GM18909 (cell line): Measurements from ENCODE around the gene PRSS50.
"Not testable (repeated sequence)": the region's sequence is repeated elsewhere in the genome, so short reads cannot be mapped to it uniquely, and the experiment has no call there.

Source experiments
- ATAC-seq: cut with Tn5 transposase; IDR thresholded peaks from one replicate; pipeline ENCODE4 v1.9.1; 2021; ENCODE audit warnings: mild to moderate bottlenecking; ENCODE audit not compliant: unreplicated experiment, poor library complexity

Gene PRSS50

GRCh38 chr3:46717447-46718231, at the start of gene PRSS50:
PRSS50 (minus strand) TSS chr3:46717869; CDS start chr3:46717824, 45 bp downstream.
- no peak for ATAC-seq

- no peak for ATAC-seq
These were observed 46.5 kb upstream of the PRSS50 start for GRCh38 chr3:46764206-46764605.

- ATAC-seq, result no peak
These were observed 45.5 kb upstream of the PRSS50 start for GRCh38 chr3:46763178-46763577.

GRCh38 chr3:46759239-46760167, 41.8 kb upstream of the PRSS50 start:
- no peak for ATAC-seq

- ATAC-seq, result no peak
These were observed 39.0 kb upstream of the PRSS50 start for GRCh38 chr3:46756642-46757041.

GRCh38 chr3:46755646-46756045, 38.0 kb upstream of the PRSS50 start:
- ATAC-seq, result no peak

GRCh38 chr3:46753127-46753526, 35.5 kb upstream of the PRSS50 start:
- ATAC-seq, result peak; percentile 45

- ATAC-seq, result no peak
These were observed 32.9 kb upstream of the PRSS50 start for GRCh38 chr3:46750555-46751038.

GRCh38 chr3:46749129-46749528, 31.5 kb upstream of the PRSS50 start:
- no peak for ATAC-seq

GRCh38 chr3:46748170-46748569, 30.5 kb upstream of the PRSS50 start:
- ATAC-seq, result no peak

GRCh38 chr3:46746711-46747110, 29.0 kb upstream of the PRSS50 start:
- ATAC-seq, result no peak

- ATAC-seq, result no peak
These were observed 25.4 kb upstream of the PRSS50 start for GRCh38 chr3:46742992-46743585.

- not testable (repeated sequence) for ATAC-seq
These were observed 21.9 kb upstream of the PRSS50 start for GRCh38 chr3:46739565-46739964.

- no peak for ATAC-seq
These were observed 19.7 kb upstream of the PRSS50 start for GRCh38 chr3:46737329-46737731.

- ATAC-seq, result no peak
These were observed 18.6 kb upstream of the PRSS50 start for GRCh38 chr3:46736006-46736872.

- ATAC-seq, result no peak
These were observed 17.1 kb upstream of the PRSS50 start for GRCh38 chr3:46734773-46735172.

- ATAC-seq, result no peak
These were observed 15.5 kb upstream of the PRSS50 start for GRCh38 chr3:46733026-46733800.

GRCh38 chr3:46731795-46732194, 14.1 kb upstream of the PRSS50 start:
- ATAC-seq, result no peak

- ATAC-seq, result no peak
These were observed 13.2 kb upstream of the PRSS50 start for GRCh38 chr3:46730819-46731218.
